ENCODE measurements around the gene SIGLEC5.
A peak's percentile ranks its signal among the peaks of the same experiment; 100 is the strongest.

The SIGLEC5 gene

DNA sequence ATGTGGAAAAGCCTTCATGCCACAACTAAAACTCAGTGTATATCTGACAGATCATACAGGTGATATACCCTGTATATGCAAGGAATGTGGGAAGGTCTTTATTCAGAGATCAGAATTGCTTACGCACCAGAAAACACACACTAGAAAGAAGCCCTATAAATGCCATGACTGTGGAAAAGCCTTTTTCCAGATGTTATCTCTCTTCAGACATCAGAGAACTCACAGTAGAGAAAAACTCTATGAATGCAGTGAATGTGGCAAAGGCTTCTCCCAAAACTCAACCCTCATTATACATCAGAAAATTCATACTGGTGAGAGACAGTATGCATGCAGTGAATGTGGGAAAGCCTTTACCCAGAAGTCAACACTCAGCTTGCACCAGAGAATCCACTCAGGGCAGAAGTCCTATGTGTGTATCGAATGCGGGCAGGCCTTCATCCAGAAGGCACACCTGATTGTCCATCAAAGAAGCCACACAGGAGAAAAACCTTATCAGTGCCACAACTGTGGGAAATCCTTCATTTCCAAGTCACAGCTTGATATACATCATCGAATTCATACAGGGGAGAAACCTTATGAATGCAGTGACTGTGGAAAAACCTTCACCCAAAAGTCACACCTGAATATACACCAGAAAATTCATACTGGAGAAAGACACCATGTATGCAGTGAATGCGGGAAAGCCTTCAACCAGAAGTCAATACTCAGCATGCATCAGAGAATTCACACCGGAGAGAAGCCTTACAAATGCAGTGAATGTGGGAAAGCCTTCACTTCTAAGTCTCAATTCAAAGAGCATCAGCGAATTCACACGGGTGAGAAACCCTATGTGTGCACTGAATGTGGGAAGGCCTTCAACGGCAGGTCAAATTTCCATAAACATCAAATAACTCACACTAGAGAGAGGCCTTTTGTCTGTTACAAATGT, 42.7 kb downstream of the SIGLEC5 start:
- DNase-seq = no peak

DNA sequence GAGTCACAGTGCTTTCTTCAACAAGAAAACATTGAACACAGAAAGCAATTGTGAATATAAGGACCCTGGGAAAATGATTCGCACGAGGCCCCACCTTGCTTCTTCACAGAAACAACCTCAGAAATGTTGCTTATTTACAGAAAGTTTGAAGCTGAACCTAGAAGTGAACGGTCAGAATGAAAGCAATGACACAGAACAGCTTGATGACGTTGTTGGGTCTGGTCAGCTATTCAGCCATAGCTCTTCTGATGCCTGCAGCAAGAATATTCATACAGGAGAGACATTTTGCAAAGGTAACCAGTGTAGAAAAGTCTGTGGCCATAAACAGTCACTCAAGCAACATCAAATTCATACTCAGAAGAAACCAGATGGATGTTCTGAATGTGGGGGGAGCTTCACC, 43.4 kb downstream of the SIGLEC5 start:
- DNase-seq = no peak

DNA sequence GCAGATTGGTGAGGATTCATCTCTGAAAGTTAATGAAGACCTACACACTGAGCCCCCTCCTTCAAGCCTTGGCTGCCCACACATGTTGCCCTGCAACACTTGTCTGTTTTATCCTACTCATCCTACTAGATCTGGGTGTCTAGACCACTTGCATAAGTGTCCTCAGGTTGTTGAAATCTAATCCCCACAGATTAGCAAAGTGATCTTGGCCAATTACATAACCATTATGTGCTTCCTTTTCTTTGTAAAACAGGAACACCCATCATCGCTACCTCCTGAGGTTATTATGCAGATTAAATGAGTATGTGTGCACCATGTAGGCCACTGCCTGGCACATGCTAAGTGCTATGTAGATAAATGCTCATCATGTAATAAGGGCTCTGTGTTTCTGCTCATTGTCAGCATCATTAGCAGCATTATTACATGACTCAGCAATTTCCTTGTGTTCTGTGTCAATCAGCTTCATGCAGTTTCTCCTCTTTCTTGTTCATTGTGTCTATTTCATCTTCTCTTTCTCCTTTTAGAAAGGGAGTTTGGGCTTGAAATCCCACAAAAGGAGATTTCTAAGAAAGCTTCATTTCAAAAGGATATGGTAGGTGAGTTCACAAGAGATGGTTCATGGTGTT, 44.0 kb downstream of the SIGLEC5 start:
- DNase-seq = no peak

DNA sequence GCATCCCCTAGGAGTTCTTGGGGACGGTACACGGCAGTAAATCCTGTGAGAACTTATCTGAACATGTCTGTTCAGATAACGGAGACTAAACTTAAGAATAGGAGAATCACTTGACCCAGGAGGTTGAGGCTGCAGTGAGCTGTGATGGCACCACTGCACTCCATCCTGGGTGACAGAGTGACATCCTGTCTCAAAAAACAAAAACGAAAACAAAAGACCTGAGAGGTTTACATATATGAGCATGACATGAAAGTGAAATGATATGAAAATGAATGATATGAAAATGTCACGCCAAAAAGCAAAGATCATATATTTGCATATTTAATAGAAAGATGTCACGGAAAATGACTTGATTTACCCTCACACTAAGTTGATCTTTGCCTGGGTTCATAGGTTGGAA, 53.4 kb downstream of the SIGLEC5 start:
- DNase-seq = no peak

DNA sequence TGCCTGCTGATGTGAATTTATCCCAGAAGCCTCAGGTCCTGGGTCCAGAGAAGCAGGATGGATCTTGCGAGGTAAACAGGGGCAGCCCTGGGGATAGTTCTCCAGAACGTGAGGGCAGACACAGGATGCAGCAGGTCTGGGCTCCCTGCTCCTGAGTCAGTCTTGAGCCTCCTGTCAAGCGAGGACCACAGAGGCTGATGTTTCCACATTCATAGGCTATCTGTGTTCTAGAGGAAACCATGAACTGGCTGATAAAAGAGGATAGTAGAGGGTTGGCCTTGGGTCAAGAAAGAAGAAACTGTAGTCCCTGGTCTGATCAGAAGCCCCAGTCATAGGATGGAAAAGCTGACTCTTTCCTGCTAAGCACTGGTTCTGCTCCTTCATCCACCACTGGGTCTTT, 56.9 kb downstream of the SIGLEC5 start:
- DNase-seq = no peak

DNA sequence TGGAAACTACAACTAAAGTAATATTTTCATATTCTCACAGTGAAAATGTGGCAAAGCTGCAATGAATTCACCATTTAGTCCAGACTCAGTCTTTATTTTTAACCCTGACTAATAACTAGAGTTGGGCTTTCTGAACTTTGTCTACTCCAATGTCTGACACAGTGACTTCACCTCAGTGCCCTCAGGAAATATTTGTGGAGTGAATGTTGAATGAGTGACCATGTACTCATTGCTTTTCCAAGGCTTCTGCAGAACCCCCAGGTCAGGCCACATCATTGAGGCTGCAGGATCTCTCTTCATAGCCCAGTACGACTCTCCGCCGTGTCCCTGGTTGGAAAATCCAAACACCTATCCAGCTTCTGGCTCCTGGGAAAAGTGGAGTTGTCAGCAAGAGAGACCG, 57.3 kb downstream of the SIGLEC5 start:
- no peak for DNase-seq

DNA sequence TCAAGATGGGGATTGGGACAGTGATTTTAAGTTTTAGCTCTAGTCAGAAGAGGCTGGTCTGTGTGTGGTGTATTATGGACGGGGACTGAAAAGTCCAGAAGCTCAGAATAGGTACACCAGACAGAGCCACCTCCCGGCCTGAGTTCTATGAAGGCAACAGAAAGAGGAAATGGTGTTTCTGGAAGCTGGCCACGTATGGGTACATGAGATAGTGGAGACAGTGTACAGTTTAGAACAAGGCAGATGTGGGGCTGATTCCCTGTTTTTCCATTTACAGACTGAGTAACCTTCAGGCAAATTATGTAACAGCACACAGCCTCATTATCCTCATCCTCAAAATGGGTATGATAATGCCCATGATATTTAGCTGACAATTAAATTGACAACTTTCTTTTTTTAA, 57.8 kb downstream of the SIGLEC5 start:
- DNase-seq = no peak

DNA sequence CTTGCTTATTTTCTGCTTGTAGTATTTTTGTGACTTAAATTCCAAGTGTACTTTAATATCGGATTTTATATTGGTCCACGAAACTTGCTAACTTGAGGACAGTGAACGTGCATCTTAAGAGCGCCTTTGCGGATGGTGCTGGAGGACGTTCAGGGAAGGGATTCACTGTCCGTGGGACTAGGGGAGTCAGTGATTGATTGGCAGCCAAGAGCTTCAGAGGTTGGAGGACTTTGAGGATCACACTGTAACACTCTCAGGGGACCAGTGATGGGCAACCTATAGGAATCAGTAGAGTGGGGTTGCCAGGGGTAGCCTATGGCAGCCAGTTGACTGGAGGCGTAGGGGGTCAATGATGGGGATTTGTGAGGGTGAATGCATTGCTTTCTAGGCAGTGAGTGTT, 58.6 kb downstream of the SIGLEC5 start:
- no peak for DNase-seq

DNA sequence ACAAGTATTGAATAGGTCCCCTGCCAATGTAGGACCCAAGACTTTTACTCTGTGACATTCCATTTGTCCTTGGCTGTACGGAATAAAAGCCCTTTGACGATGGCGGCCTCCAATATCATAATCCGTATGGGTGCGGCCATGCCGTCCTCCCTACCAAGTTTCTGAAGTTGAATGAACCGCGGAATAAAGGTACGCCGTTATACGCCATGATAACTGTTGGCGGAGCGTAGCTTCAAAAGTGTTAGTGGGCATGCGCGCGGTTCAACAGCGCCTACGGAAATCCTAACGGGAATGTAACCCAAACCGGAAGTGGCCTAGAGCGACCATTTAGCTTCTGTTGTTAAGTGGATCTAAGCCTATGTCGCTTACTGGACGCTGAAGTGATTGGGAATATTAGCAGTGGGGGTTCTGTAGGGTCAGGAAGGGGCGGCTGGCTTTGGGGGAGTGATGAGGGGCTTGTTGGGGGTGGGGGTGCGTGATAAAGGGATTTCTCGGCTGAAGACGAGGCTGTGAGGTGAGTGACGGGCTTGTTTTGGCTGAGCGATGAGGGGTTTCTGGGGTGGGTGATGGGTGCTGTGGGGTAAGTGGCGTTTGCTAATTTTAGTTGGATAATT, 59.1 kb downstream of the SIGLEC5 start, which contains the start of gene ZNF175:
Gene ZNF175 (plus strand): TSS at position 322 of the 614 bp plus-strand sequence. CDS start 2,047 bp downstream, outside the sequence.
- DNase-seq = peak; percentile 47 to 97 (median 87)

DNA sequence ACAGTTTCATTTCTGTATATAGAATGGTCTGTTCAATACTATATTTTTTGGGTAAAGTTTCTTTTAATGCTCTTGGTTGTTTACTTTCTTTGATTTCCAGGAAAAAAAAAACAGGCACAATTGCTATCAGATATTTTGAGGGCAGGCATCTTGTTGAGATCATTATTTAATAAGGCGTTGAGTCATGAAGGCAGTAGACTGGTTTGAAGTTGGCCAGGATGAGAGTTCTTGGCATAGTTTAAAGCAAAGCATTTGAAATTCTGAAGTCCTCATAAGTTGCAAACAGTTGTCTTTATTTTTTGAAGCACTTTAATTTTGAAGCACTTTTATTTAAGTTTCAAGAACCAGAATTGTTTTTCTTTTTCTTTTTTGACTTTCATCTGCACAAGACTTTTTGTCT, 61.7 kb downstream of the SIGLEC5 start:
- DNase-seq = no peak

DNA sequence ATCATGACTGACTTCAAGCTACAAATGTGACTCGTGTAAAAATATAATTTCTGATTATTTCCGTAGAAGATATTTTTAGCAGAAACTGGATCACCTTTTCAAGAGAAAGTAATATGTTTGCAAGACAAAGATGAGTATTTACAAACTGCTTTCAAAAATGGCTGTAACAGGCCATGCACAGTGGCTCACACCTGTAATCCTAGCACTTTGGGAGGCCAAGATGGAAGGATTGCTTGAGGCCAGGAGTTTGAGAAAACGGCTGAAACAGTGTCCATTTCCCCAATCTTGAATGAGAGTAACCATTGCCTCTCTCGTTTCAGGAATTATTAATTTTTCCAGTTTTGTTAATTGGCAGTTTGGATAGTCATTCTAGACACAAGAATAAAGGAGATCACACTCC, 62.6 kb downstream of the SIGLEC5 start:
- DNase-seq = no peak

DNA sequence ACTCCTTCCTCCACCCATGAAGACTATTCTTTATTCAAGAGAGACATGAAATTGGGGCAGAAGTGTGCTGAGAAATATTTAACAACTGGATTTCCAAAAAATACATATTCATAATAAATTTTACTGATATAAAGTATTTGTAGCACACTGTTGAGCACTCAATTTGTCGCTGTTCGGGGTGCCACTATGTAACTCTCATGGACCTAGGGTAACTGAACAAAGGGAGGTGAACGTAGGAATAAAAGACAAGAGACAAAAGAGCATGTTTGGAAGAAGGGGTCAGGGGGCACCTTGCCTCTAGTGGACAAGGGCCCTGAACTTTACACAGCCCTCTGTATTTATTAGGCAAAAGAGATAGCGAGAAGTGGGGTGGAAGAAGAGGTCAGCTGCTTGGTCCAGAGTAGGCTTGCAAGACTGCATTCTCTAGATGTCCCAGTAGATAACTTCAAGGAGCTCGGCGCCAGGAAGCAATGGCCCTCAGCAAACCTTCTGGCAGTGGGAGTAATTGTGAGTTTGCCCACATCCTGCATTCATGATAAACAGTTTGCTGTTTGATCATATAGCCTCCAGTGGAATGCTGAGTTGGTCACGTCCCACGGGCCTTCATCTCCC, 63.6 kb downstream of the SIGLEC5 start:
- DNase-seq = no peak

DNA sequence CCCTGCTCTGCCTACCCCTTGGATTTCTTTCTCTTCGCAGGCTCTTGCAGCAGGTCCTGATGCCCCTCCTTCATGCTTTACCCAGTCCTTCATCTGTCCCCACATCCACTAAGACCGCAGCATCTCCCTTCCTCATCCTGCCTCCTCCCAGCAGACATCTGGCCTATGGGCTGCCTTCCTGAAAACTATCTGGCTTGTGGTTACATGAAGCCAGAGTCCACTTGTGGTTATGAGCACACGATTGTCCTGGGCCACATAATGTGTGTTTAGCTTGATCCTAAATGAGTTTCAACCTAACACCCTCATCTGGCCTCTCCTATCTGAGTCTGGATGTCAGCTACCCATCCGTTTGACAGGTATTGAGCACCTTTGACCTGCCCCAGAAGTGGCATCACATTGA, 64.6 kb downstream of the SIGLEC5 start:
- no peak for DNase-seq

DNA sequence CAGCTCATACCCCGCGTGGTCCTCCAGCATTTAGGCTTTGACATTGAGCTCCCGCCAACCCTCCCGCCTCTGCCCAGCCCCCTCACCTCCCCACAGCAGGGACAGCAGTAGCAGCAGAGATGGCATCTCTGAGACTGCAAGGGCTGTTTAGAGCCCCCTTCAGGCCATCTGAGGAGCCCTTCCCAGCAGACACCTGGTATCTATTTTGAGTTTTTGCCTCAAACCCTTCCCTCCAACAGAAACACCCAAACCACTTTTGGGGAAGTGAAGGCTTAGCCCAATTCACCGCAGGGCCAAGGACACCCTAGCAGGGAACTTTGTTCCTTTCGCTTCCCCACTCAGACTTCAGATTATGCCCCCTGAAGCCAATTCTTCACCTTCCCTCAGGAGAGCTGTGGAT, 65.4 kb downstream of the SIGLEC5 start:
- DNase-seq = no peak

Measured in hypothalamus (tissue), 51 donors.